ENCODE measurements around the gene ELMO3.
A peak's percentile ranks its signal among the peaks of the same experiment; 100 is the strongest.

GRCh38 chr16:67170949-67171649 is 27.8 kb upstream of the ELMO3 start:
- TF ChIP-seq, protein P1, sequence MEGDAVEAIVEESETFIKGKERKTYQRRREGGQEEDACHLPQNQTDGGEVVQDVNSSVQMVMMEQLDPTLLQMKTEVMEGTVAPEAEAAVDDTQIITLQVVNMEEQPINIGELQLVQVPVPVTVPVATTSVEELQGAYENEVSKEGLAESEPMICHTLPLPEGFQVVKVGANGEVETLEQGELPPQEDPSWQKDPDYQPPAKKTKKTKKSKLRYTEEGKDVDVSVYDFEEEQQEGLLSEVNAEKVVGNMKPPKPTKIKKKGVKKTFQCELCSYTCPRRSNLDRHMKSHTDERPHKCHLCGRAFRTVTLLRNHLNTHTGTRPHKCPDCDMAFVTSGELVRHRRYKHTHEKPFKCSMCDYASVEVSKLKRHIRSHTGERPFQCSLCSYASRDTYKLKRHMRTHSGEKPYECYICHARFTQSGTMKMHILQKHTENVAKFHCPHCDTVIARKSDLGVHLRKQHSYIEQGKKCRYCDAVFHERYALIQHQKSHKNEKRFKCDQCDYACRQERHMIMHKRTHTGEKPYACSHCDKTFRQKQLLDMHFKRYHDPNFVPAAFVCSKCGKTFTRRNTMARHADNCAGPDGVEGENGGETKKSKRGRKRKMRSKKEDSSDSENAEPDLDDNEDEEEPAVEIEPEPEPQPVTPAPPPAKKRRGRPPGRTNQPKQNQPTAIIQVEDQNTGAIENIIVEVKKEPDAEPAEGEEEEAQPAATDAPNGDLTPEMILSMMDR (IDR thresholded peaks at IDR 0.05; ENCODE audit: extremely low read depth in 1 of 2, insufficient read depth in 1 of 2, low read depth in 1 of 2, low read length in 2 of 2): no peak
- TF ChIP-seq POLR2A (IDR thresholded peaks at IDR 0.05; ENCODE audit: low read depth, low read length): no peak
- peak; percentile 24 for TF ChIP-seq POLR2AphosphoS5 (IDR thresholded peaks at IDR 0.05; ENCODE audit: insufficient read depth, low read depth, low read length)
- no peak for TF ChIP-seq EZH2 (IDR thresholded peaks at IDR 0.05; ENCODE audit: borderline replicate concordance, low read depth, low read length, severe bottlenecking)
- no peak for TF ChIP-seq MAX (IDR thresholded peaks at IDR 0.05; ENCODE audit: insufficient read depth, insufficient read length)
- no peak for TF ChIP-seq JUN (IDR thresholded peaks at IDR 0.05; ENCODE audit: borderline replicate concordance, insufficient read depth, insufficient read length, low read depth)
- TF ChIP-seq GATA2 (IDR thresholded peaks at IDR 0.05; ENCODE audit: insufficient read depth, insufficient read length, low read depth, low read length): no peak

Data from endothelial cell of umbilical vein (primary cell).